H1 (cell line): ENCODE data around the gene CDS2. TPM values are rescaled to one million over a fixed set of nuclear protein-coding genes. Genes with fewer than 3 reads are reported as not detected.

Source experiments
- CTCF ChIA-PET: fragments of 300-600 bp; sonication (Branson Sonifier 250); formaldehyde crosslinking; loops from one replicate; lab custom pipeline; 2021; ENCODE audit not compliant: partially characterized antibody; lab: Charles Lee
- POLR2A ChIA-PET: fragments of 300-600 bp; sonication (Branson Sonifier 250); formaldehyde crosslinking; loops from one replicate; lab custom pipeline; 2021; ENCODE audit warnings: inconsistent platforms; ENCODE audit not compliant: partially characterized antibody; lab: Charles Lee
- DNase-seq, 2 experiments: peaks; one replicate each; pipeline versions ENCODE4 v3.0.0 to v3.0.0-alpha.2; 2010 to 2022; ENCODE audit warnings: low spot score in 2 of 2, low read depth in 1 of 2, mixed read lengths in 1 of 2
- FAIRE-seq: peaks from 2 replicates; lab custom pipeline; 2011; peaks lifted over from hg19 to GRCh38; lab: Jason Lieb, UNC
- H2AFZ ChIP-seq: 2 replicates; pipeline ENCODE4 v1.8.1; 2012; ENCODE audit warnings: low read length, inconsistent platforms
- H2AK5ac ChIP-seq: 2 replicates; pipeline ENCODE4 v1.6.1; 2013; ENCODE audit warnings: low read depth, low read length
- H2BK120ac ChIP-seq: replicated peaks from 2 replicates; pipeline ENCODE3; 2013; ENCODE audit warnings: low read depth, low read length, inconsistent platforms
- H2BK12ac ChIP-seq: 2 replicates; pipeline ENCODE4 v1.6.1; 2013; ENCODE audit warnings: low read depth, low read length
- H2BK15ac ChIP-seq: 2 replicates; pipeline ENCODE4 v1.6.1; 2013; ENCODE audit warnings: low read length
- H2BK20ac ChIP-seq: 2 replicates; pipeline ENCODE4 v1.6.1; 2013; ENCODE audit warnings: low read length
- H2BK5ac ChIP-seq: 2 replicates; pipeline ENCODE4 v1.6.1; 2013; ENCODE audit warnings: low read depth, low read length
- H3K14ac ChIP-seq: 2 replicates; pipeline ENCODE4 v1.6.1; 2013; ENCODE audit warnings: inconsistent platforms; ENCODE audit not compliant: insufficient read length
- H3K18ac ChIP-seq: 2 replicates; pipeline ENCODE4 v1.6.1; 2013; ENCODE audit warnings: low read length; ENCODE audit errors: extremely low read depth
- H3K23ac ChIP-seq: 2 replicates; pipeline ENCODE4 v1.6.1; 2013; ENCODE audit warnings: inconsistent platforms; ENCODE audit not compliant: insufficient read length
- H3K23me2 ChIP-seq: 2 replicates; pipeline ENCODE4 v1.6.1; 2013; ENCODE audit warnings: low read depth, low read length
- H3K27ac ChIP-seq: 2 replicates; pipeline ENCODE4 v1.6.1; 2011; ENCODE audit warnings: low read depth, low read length, inconsistent platforms
- H3K27me3 ChIP-seq, 4 experiments: replicated peaks in 1 of 4; 1 replicate in 1 of 4; 2 replicates in 3 of 4; pipeline versions ENCODE4 v1.6.1 to v1.8.1; 2011 to 2013; ENCODE audit warnings: low read length in 3 of 4, mild to moderate bottlenecking in 3 of 4, inconsistent platforms in 2 of 4, mixed read lengths in 2 of 4, moderate library complexity in 1 of 4; ENCODE audit not compliant: control insufficient read depth in 3 of 4, insufficient read depth in 3 of 4; ENCODE audit errors: extremely low read depth in 1 of 4
- H3K36me3 ChIP-seq, 4 experiments: 2 replicates each; pipeline versions ENCODE4 v1.6.1 to v1.8.1; 2011 to 2013; ENCODE audit warnings: mild to moderate bottlenecking in 4 of 4, low read length in 3 of 4, moderate library complexity in 2 of 4, control low read depth in 1 of 4, inconsistent platforms in 1 of 4; ENCODE audit not compliant: insufficient read depth in 4 of 4, control insufficient read depth in 2 of 4
- H3K4ac ChIP-seq: replicated peaks from 2 replicates; pipeline ENCODE3; 2013; ENCODE audit warnings: low read length, low read depth, mixed read lengths, inconsistent platforms; ENCODE audit not compliant: insufficient read length
- H3K4me1 ChIP-seq, 4 experiments: replicated peaks in 1 of 4; 1 replicate in 1 of 4; 2 replicates in 3 of 4; pipeline versions ENCODE4 v1.6.1 to v1.8.1; 2011 to 2013; ENCODE audit warnings: low read length in 3 of 4, inconsistent platforms in 2 of 4, mixed read lengths in 1 of 4; ENCODE audit not compliant: insufficient read depth in 4 of 4, control insufficient read depth in 3 of 4
- H3K4me2 ChIP-seq, 2 experiments: 2 replicates each; pipeline versions ENCODE4 v1.6.1 to v1.8.1; 2011 to 2013; ENCODE audit warnings: low read depth in 2 of 2, low read length in 2 of 2, control low read depth in 1 of 2, inconsistent platforms in 1 of 2, mild to moderate bottlenecking in 1 of 2; ENCODE audit not compliant: insufficient read depth in 1 of 2
- H3K4me3 ChIP-seq, 4 experiments: fragments of 200-600, 300-600 bp in 1 of 4; sonication (generic), shearing (Covaris generic), sonication (Bioruptor Twin) in 1 of 4; 2 replicates each; pipeline versions ENCODE4 v1.5.1 to v1.8.1; 2011 to 2016; ENCODE audit warnings: low read length in 4 of 4, low read depth in 3 of 4, control low read depth in 2 of 4, inconsistent platforms in 2 of 4, mild to moderate bottlenecking in 2 of 4, mixed read lengths in 1 of 4, moderate library complexity in 1 of 4; ENCODE audit not compliant: insufficient read depth in 2 of 4; ENCODE audit errors: extremely low read depth in 1 of 4
- H3K56ac ChIP-seq: replicated peaks from 2 replicates; pipeline ENCODE3; 2013; ENCODE audit warnings: low read depth, mild to moderate bottlenecking, mixed read lengths, low read length, inconsistent platforms; ENCODE audit not compliant: insufficient read length
- H3K79me1 ChIP-seq: 2 replicates; pipeline ENCODE4 v1.6.1; 2013; ENCODE audit warnings: low read depth, low read length, control low read depth
- H3K79me2 ChIP-seq, 2 experiments: 2 replicates each; pipeline versions ENCODE4 v1.6.1 to v1.8.1; 2012 to 2013; ENCODE audit warnings: low read length in 2 of 2, mild to moderate bottlenecking in 2 of 2, inconsistent platforms in 1 of 2; ENCODE audit not compliant: insufficient read depth in 2 of 2, control insufficient read depth in 1 of 2
- H3K9ac ChIP-seq, 4 experiments: replicated peaks in 1 of 4; 1 replicate in 1 of 4; 2 replicates in 3 of 4; pipeline versions ENCODE4 v1.6.1 to v1.8.1; 2011 to 2013; ENCODE audit warnings: low read depth in 3 of 4, low read length in 3 of 4, control low read depth in 2 of 4, mild to moderate bottlenecking in 2 of 4, moderate library complexity in 2 of 4, inconsistent platforms in 1 of 4; ENCODE audit errors: extremely low read depth in 1 of 4
- H3K9me3 ChIP-seq, 2 experiments: 2 replicates each; pipeline versions ENCODE4 v1.6.1 to v1.8.1; 2012 to 2013; ENCODE audit warnings: mild to moderate bottlenecking in 2 of 2, moderate library complexity in 2 of 2, control low read depth in 1 of 2, inconsistent platforms in 1 of 2, low read depth in 1 of 2, low read length in 1 of 2, mixed read lengths in 1 of 2; ENCODE audit not compliant: insufficient read depth in 2 of 2
- H4K20me1 ChIP-seq, 2 experiments: replicated peaks in 1 of 2; 2 replicates each; pipeline versions ENCODE3 to v1.8.1; 2011 to 2013; ENCODE audit warnings: inconsistent platforms in 2 of 2, low read length in 2 of 2, mild to moderate bottlenecking in 1 of 2; ENCODE audit not compliant: insufficient read depth in 2 of 2, control insufficient read depth in 1 of 2
- H4K5ac ChIP-seq: 2 replicates; pipeline ENCODE4 v1.6.1; 2013; ENCODE audit warnings: low read length, low read depth, mixed read lengths, inconsistent platforms; ENCODE audit not compliant: insufficient read length
- H4K8ac ChIP-seq: 2 replicates; pipeline ENCODE4 v1.8.0; 2013; ENCODE audit warnings: mild to moderate bottlenecking, moderate library complexity, low read length, inconsistent platforms; ENCODE audit not compliant: insufficient read depth; ENCODE audit errors: extremely low read depth
- H4K91ac ChIP-seq: replicated peaks from 2 replicates; pipeline ENCODE3; 2013; ENCODE audit warnings: low read length, mixed read lengths, inconsistent platforms; ENCODE audit not compliant: insufficient read length
- HDAC2 ChIP-seq, 2 experiments: fragments of 300-600 bp in 1 of 2; sonication (generic) in 1 of 2; IDR thresholded peaks; 2 replicates each; pipeline ENCODE4 v1.6.1; 2011 to 2012; ENCODE audit warnings: low read depth in 2 of 2, low read length in 2 of 2, mild to moderate bottlenecking in 2 of 2, moderate library complexity in 2 of 2, borderline replicate concordance in 1 of 2, inconsistent platforms in 1 of 2
- RAD21 ChIP-seq, 2 experiments: IDR thresholded peaks in 1 of 2; conservative IDR thresholded peaks in 1 of 2; 2 replicates each; pipeline ENCODE4 v1.6.1; 2011; ENCODE audit warnings: low read depth in 2 of 2, low read length in 2 of 2, improper control_type of control experiment in 1 of 2, inconsistent platforms in 1 of 2, mild to moderate bottlenecking in 1 of 2, moderate library complexity in 1 of 2
- SIN3A ChIP-seq, 2 experiments: IDR thresholded peaks in 1 of 2; conservative IDR thresholded peaks in 1 of 2; 2 replicates each; pipeline ENCODE4 v1.6.1; 2011 to 2012; ENCODE audit warnings: low read length in 2 of 2, improper control_type of control experiment in 1 of 2, low read depth in 1 of 2, mild to moderate bottlenecking in 1 of 2
- WGBS, 2 experiments: shearing (Covaris generic) in 1 of 2; methylation state at CpG; one replicate each; pipeline versions ENCODE4 v1.1.6 to v1.1.7; 2013 to 2015; ENCODE audit warnings: low lambda C conversion rate in 2 of 2, mixed read lengths in 2 of 2, inconsistent platforms in 1 of 2, low coverage in 1 of 2, missing lambda C conversion rate in 1 of 2; ENCODE audit not compliant: insufficient replicate concordance in 2 of 2, insufficient coverage in 1 of 2, insufficient read length in 1 of 2; ENCODE audit errors: extremely low coverage in 1 of 2, missing lambda C conversion rate in 1 of 2; 5-methylcytosine and 5-hydroxymethylcytosine counted together
- polyA plus RNA-seq, 7 experiments: library from polyadenylated mRNA; depleted of rRNA in 3 of 7; stranded (reverse) in 5 of 7; unstranded in 2 of 7; fragments of >200 nt in 5 of 7; fragments of 200-250 nt in 2 of 7; gene quantifications; 1 replicate in 5 of 7; 2 replicates in 1 of 7; 4 replicates in 1 of 7; pipeline versions ENCODE4 v1.2.1 to v1.2.3, GENCODE V29; 2011 to 2013; ENCODE audit warnings: missing spikeins in 2 of 7, mixed read lengths in 2 of 7
- total RNA-seq: library from RNA; stranded (reverse); fragmentation: NEBNext Ultra II Directional; extraction: Animal tissue kit (Norgen Biotek cat#: 25700); gene quantifications from 2 replicates; pipeline ENCODE4 v1.2.1, GENCODE V29; 2021
- TF ChIP-seq, protein P1 (sequence below), 3 experiments: IDR thresholded peaks; 1 replicate in 2 of 3; 2 replicates in 1 of 3; pipeline versions ENCODE4 v1.5.1 to v1.6.1; 2011; ENCODE audit warnings: low read length in 3 of 3, mild to moderate bottlenecking in 3 of 3, inconsistent platforms in 2 of 3, low read depth in 1 of 3, moderate library complexity in 1 of 3; ENCODE audit not compliant: insufficient read depth in 1 of 3; ENCODE audit errors: control extremely low read depth in 1 of 3

Gene CDS2
- total and polyA plus RNA-seq, 2 of the 8 experiments (the other 6 are each of a cell fraction or from before 2014, with no cell fraction given): 54.0 to 56.2 TPM

DNA sequence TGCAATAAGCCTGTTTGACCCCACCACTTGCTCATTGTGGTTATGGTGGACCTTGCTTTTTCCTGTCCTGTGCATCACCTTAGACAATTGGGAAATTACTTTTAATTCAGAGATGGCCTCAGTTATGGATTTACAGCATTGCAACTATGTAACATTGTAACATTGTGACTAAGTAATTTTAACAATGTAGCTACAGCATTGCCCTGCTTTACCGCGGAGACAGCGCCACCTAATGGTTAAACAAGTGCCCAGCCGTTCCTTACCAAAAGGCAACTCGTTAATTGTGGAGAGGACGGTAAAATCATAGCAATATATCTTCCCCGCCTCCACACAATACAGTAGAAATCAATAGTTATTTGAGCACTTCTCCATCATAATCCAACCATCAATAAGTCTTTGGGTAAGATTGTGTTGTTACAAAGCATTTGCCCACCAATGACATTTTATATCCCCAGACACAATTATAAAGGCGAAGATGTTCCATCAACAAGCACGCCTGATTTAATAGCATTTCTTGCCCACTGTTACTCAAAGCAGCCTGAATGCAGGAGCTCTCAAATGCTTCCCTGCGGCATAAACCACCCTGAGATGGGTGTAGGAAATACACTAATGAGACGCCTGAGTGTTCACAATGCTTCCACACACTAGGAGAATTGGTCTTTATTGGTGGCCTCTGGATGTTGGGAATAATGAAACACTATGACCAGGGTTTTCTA is 96.3 kb downstream of the CDS2 start:
- H4K8ac ChIP-seq: no peak overlapping the region
- no peak overlapping the region for H2BK20ac ChIP-seq
- no peaks in the 10 kb centered on the region for H3K79me2 ChIP-seq
- no peaks in the 10 kb centered on the region for H3K9me3 ChIP-seq
- no peak overlapping the region for H3K14ac ChIP-seq
- H2BK15ac ChIP-seq: no peak overlapping the region
- H3K23me2 ChIP-seq: no peaks in the 10 kb centered on the region
- no peak overlapping the region for H3K9ac ChIP-seq
- no peaks in the 10 kb centered on the region for H3K4me1 ChIP-seq
- H4K91ac ChIP-seq: no peak overlapping the region
- no peak overlapping the region for H3K4ac ChIP-seq
- H3K23ac ChIP-seq: no peak overlapping the region
- peak; percentile 97 for FAIRE-seq
- H3K79me1 ChIP-seq: no peaks in the 10 kb centered on the region
- POLR2A ChIA-PET: interaction anchor here (1.0 to 1.1 kb wide), 2 partner anchors 11 to 18 kb away, joined by 3 read pairs; no protein-coding TSS in a partner anchor
- H3K4me3 ChIP-seq: no peak overlapping the region
- H3K27ac ChIP-seq: no peak overlapping the region
- H4K20me1 ChIP-seq: no peaks in the 10 kb centered on the region
- H2AFZ ChIP-seq: peak overlapping the region; percentile 61; the same call in 1 of the 2 replicates
- no peak overlapping the region for H2BK120ac ChIP-seq
- CTCF ChIA-PET: interaction anchor here (0.6 to 13.1 kb wide), 39 partner anchors 8 to 498 kb away, joined by 3 to 242 read pairs (median 5); partner anchors contain the start of genes CDS2 and PROKR2
- no peak overlapping the region for H3K56ac ChIP-seq
- no peaks in the 10 kb centered on the region for H3K27me3 ChIP-seq
- H3K4me2 ChIP-seq: no peak overlapping the region
- WGBS, 2 experiments: 42% methylated on average over 11 of the region's 11 CpGs; no CpG with 5 or more reads in 1 of the 2 experiments
- H2AK5ac ChIP-seq: no peak overlapping the region
- H2BK5ac ChIP-seq: no peak overlapping the region
- peak; percentile 13 to 68 for DNase-seq
- no peak overlapping the region for H2BK12ac ChIP-seq
- no peaks in the 10 kb centered on the region for H3K36me3 ChIP-seq
- H3K18ac ChIP-seq: no peak overlapping the region
- no peak overlapping the region for H4K5ac ChIP-seq
- TF ChIP-seq, protein P1, sequence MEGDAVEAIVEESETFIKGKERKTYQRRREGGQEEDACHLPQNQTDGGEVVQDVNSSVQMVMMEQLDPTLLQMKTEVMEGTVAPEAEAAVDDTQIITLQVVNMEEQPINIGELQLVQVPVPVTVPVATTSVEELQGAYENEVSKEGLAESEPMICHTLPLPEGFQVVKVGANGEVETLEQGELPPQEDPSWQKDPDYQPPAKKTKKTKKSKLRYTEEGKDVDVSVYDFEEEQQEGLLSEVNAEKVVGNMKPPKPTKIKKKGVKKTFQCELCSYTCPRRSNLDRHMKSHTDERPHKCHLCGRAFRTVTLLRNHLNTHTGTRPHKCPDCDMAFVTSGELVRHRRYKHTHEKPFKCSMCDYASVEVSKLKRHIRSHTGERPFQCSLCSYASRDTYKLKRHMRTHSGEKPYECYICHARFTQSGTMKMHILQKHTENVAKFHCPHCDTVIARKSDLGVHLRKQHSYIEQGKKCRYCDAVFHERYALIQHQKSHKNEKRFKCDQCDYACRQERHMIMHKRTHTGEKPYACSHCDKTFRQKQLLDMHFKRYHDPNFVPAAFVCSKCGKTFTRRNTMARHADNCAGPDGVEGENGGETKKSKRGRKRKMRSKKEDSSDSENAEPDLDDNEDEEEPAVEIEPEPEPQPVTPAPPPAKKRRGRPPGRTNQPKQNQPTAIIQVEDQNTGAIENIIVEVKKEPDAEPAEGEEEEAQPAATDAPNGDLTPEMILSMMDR (IDR thresholded peaks at IDR 0.05; ENCODE audit: control extremely low read depth in 1 of 3, insufficient read depth in 1 of 3, low read depth in 1 of 3, low read length in 3 of 3): peak; percentile 75 to 91 (median 78)
- no peak for TF ChIP-seq HDAC2 (IDR thresholded peaks at IDR 0.05; ENCODE audit: borderline replicate concordance in 1 of 2, low read depth in 2 of 2, low read length in 2 of 2)
- TF ChIP-seq RAD21 (IDR thresholded peaks at IDR 0.05 in 1 of 2, conservative IDR thresholded peaks at IDR 0.05 in 1 of 2; ENCODE audit: low read depth in 2 of 2, low read length in 2 of 2): peak; percentile 81 to 87
- TF ChIP-seq SIN3A (conservative IDR thresholded peaks at IDR 0.05 in 1 of 2, IDR thresholded peaks at IDR 0.05 in 1 of 2; ENCODE audit: low read depth in 1 of 2, low read length in 2 of 2): no peak
